K562 (cell line): ENCODE results near the gene OPCML. TPM values are rescaled to one million over a fixed set of nuclear protein-coding genes. Genes with fewer than 3 reads are reported as not detected.

Experiments used
- ATAC-seq: fragments of 200-7000 bp; cut with Tn5 transposase; 3 replicates; pipeline ENCODE4 v1.9.1; 2020; ENCODE audit warnings: moderate library complexity
- BruUV-seq: library from RNA; stranded (reverse); fragments of 400-500 nt; replicated peaks from 2 replicates; lab custom pipeline; 2021; lab: Mats Ljungman, UMichigan
- CTCF ChIA-PET: fragments of 300-600 bp; formaldehyde crosslinking; extraction: SDS; loops from one replicate; lab custom pipeline; 2021; ENCODE audit warnings: low intra/inter-chr PET ratio; lab: Yijun Ruan, JAX
- POLR2A ChIA-PET: fragments of 300-600, 350-650 bp; sonication (Branson Sonifier 250); formaldehyde crosslinking; extraction: SDS; loops from one replicate; lab custom pipeline; 2021; ENCODE audit warnings: antibody characterized with exemption, inconsistent platforms; lab: Yijun Ruan, JAX
- DNase-seq, 4 experiments: peaks; one replicate each; pipeline versions ENCODE4 v3.0.0 to v3.0.0-alpha.2; 2011 to 2018; ENCODE audit warnings: low spot score in 3 of 4, mixed read lengths in 3 of 4; ENCODE audit errors: extremely low read depth in 1 of 4
- FAIRE-seq: peaks from 2 replicates; lab custom pipeline; 2011; peaks lifted over from hg19 to GRCh38; lab: Jason Lieb, UNC
- H2AFZ ChIP-seq: 2 replicates; pipeline ENCODE4 v1.6.0; 2011; ENCODE audit warnings: low read depth, low read length, control low read depth, inconsistent platforms
- H3K27ac ChIP-seq: fragments of 200-600 bp; 3 replicates; pipeline ENCODE4 v1.8.0; 2011; ENCODE audit warnings: low read depth, mild to moderate bottlenecking, control low read depth, inconsistent platforms, low read length, moderate library complexity, mixed read lengths; ENCODE audit errors: extremely low read depth
- H3K27me3 ChIP-seq, 2 experiments: fragments of 300-600 bp in 1 of 2; 2 replicates in 1 of 2; 3 replicates in 1 of 2; pipeline versions ENCODE4 v1.6.0 to v1.8.0; 2011; ENCODE audit warnings: inconsistent platforms in 2 of 2, low read length in 2 of 2, mild to moderate bottlenecking in 1 of 2, mixed read lengths in 1 of 2, moderate library complexity in 1 of 2; ENCODE audit not compliant: control insufficient read depth in 2 of 2, insufficient read depth in 2 of 2
- H3K36me3 ChIP-seq: fragments of 300-600 bp; 3 replicates; pipeline ENCODE4 v1.8.0; 2011; ENCODE audit warnings: mild to moderate bottlenecking, low read length, inconsistent platforms; ENCODE audit not compliant: control insufficient read depth, insufficient read depth
- H3K4me1 ChIP-seq, 2 experiments: fragments of 200-600 bp in 1 of 2; replicated peaks in 1 of 2; 2 replicates in 1 of 2; 3 replicates in 1 of 2; pipeline versions ENCODE4 v1.5.1 to v1.8.0; 2011; ENCODE audit warnings: inconsistent platforms in 2 of 2, low read length in 2 of 2, mild to moderate bottlenecking in 1 of 2, mixed read lengths in 1 of 2, moderate library complexity in 1 of 2; ENCODE audit not compliant: control insufficient read depth in 2 of 2, insufficient read depth in 2 of 2
- H3K4me2 ChIP-seq: 2 replicates; pipeline ENCODE4 v1.6.1; 2011; ENCODE audit warnings: low read length, control low read depth, inconsistent platforms, mixed read lengths; ENCODE audit not compliant: insufficient read depth
- H3K4me3 ChIP-seq: fragments of 200-600 bp; sonication (generic), shearing (Covaris generic); 2 replicates; pipeline ENCODE4 v1.5.1; 2016; ENCODE audit warnings: control low read depth, inconsistent platforms
- H3K79me2 ChIP-seq: fragments of 200-600 bp; 3 replicates; pipeline ENCODE4 v1.8.0; 2011; ENCODE audit warnings: low read length, inconsistent platforms; ENCODE audit not compliant: control insufficient read depth, insufficient read depth
- H3K9ac ChIP-seq, 2 experiments: 2 replicates each; pipeline versions ENCODE4 v1.6.0 to v1.6.1; 2011; ENCODE audit warnings: low read depth in 2 of 2, low read length in 2 of 2, control low read depth in 1 of 2, inconsistent platforms in 1 of 2, mild to moderate bottlenecking in 1 of 2, mixed read lengths in 1 of 2; ENCODE audit not compliant: insufficient read depth in 1 of 2
- H3K9me1 ChIP-seq: one replicate; pipeline ENCODE4 v1.6.0; 2011; ENCODE audit warnings: inconsistent platforms, mild to moderate bottlenecking, low read length, moderate library complexity; ENCODE audit not compliant: control insufficient read depth, insufficient read depth
- H3K9me3 ChIP-seq: replicated peaks from 2 replicates; pipeline ENCODE4 v1.5.1; 2011; ENCODE audit warnings: low read depth, low read length, inconsistent platforms; ENCODE audit not compliant: control insufficient read depth, insufficient read depth
- H4K20me1 ChIP-seq: replicated peaks from 2 replicates; pipeline ENCODE4 v1.6.1; 2011; ENCODE audit warnings: low read length, inconsistent platforms, mixed read lengths; ENCODE audit not compliant: control insufficient read depth, insufficient read depth
- CBX3 ChIP-seq, 2 experiments: IDR thresholded peaks; 1 replicate in 1 of 2; 2 replicates in 1 of 2; pipeline ENCODE4 v1.6.1; 2012; ENCODE audit warnings: inconsistent platforms in 2 of 2, low read length in 2 of 2, borderline replicate concordance in 1 of 2, control low read depth in 1 of 2
- CTBP1 ChIP-seq: fragments of 450-650 bp; IDR thresholded peaks from 2 replicates; pipeline ENCODE4 v1.6.1; 2016; ENCODE audit warnings: borderline replicate concordance
- EZH2 ChIP-seq: IDR thresholded peaks from 2 replicates; pipeline ENCODE4 v1.6.1; 2012; ENCODE audit warnings: low read depth, mild to moderate bottlenecking, inconsistent platforms, low read length, borderline replicate concordance
- FOXM1 ChIP-seq, 2 experiments: fragments of 450-650 bp in 1 of 2; sonication (generic) in 1 of 2; formaldehyde crosslinking in 1 of 2; IDR thresholded peaks; 2 replicates each; pipeline versions ENCODE4 v1.6.1 to v1.9.0; 2017 to 2022; ENCODE audit warnings: low read depth in 2 of 2, mild to moderate bottlenecking in 2 of 2, missing genetic modification reagents in 1 of 2, moderate library complexity in 1 of 2
- SP1 ChIP-seq: sonication (generic); formaldehyde crosslinking; IDR thresholded peaks from 2 replicates; pipeline ENCODE4 v1.8.1; 2022; ENCODE audit warnings: mild to moderate bottlenecking, missing genetic modification reagents
- ZKSCAN8 ChIP-seq: fragments of 200-800 bp; sonication (Bioruptor generic); IDR thresholded peaks from 2 replicates; pipeline ENCODE4 v1.6.1; 2016; ENCODE audit warnings: missing genetic modification characterization, missing compliant biosample characterization
- ZNF436 ChIP-seq: fragments of 250-450, 450-650 bp; sonication (Bioruptor Pico); formaldehyde crosslinking; IDR thresholded peaks from 2 replicates; pipeline ENCODE4 v1.7.0; 2020; ENCODE audit warnings: mild to moderate bottlenecking
- ZNF583 ChIP-seq: fragments of 250-450 bp; sonication (Bioruptor Pico); IDR thresholded peaks from 2 replicates; pipeline ENCODE4 v1.4.0; 2020
- ZNF764 ChIP-seq: fragments of 250-450 bp; sonication (Bioruptor Pico); IDR thresholded peaks from 2 replicates; pipeline ENCODE4 v1.4.0; 2020; ENCODE audit warnings: low read depth, mild to moderate bottlenecking, moderate library complexity
- WGBS: fragments of 100-300 bp; shearing (Covaris generic); methylation state at CpG from one replicate; pipeline ENCODE4 v1.1.6; 2016; ENCODE audit warnings: low coverage, mixed read lengths; ENCODE audit not compliant: insufficient coverage; ENCODE audit errors: missing lambda C conversion rate; 5-methylcytosine and 5-hydroxymethylcytosine counted together
- in situ Hi-C: fragments of 300-500 bp; cut with MboI; formaldehyde crosslinking; loops from 4 replicates; pipeline ENCODE4 v1.15.0; 2018; ENCODE audit warnings: inconsistent platforms, mixed read lengths
- intact Hi-C: fragments of 100-400 bp; cut with micrococcal nuclease; formaldehyde crosslinking; loops from 2 replicates; pipeline ENCODE4 v1.14.2; 2022
- polyA plus RNA-seq, 8 experiments: library from polyadenylated mRNA; depleted of rRNA in 4 of 8; stranded (reverse) in 5 of 8; unstranded in 3 of 8; fragments of >200 nt; fragmentation: Nextera tagmentation in 2 of 8; fragmentation: Illumina TruSeq in 1 of 8; extraction: Ambion mirVana in 2 of 8; extraction: Trizol in 1 of 8; gene quantifications; 2 replicates each; pipeline versions ENCODE4 v1.2.1 to v1.2.3, GENCODE V29; 2011 to 2014; ENCODE audit warnings: inconsistent platforms in 1 of 8, missing spikeins in 1 of 8
- total RNA-seq, 7 experiments: library from RNA; depleted of rRNA in 6 of 7; stranded (reverse); fragments of >200 nt in 6 of 7; fragmentation: Illumina TruSeq in 2 of 7; extraction: Trizol in 2 of 7; gene quantifications; 2 replicates each; pipeline versions ENCODE4 v1.2.1 to v1.2.3, GENCODE V29; 2011 to 2021; ENCODE audit warnings: low replicate concordance in 1 of 7
- TF ChIP-seq, protein P1 (sequence below): sonication (generic); formaldehyde crosslinking; IDR thresholded peaks from 2 replicates; pipeline ENCODE4 v1.5.0; 2020; ENCODE audit warnings: missing genetic modification reagents
- TF ChIP-seq, protein P2 (sequence below): fragments of 250-450 bp; sonication (Bioruptor Pico); IDR thresholded peaks from 2 replicates; pipeline ENCODE4 v1.4.0; 2020; ENCODE audit warnings: borderline replicate concordance
- TF ChIP-seq, protein P3 (sequence below), 2 experiments: fragments of 450-650 bp; conservative IDR thresholded peaks; 2 replicates each; pipeline ENCODE4 v1.6.1; 2017; ENCODE audit warnings: mild to moderate bottlenecking in 2 of 2, moderate library complexity in 2 of 2
- TF ChIP-seq, protein P4 (sequence below), 2 experiments: IDR thresholded peaks in 1 of 2; conservative IDR thresholded peaks in 1 of 2; 2 replicates each; pipeline ENCODE4 v1.6.1; 2016; ENCODE audit warnings: low read depth in 2 of 2, mild to moderate bottlenecking in 1 of 2, missing compliant biosample characterization in 1 of 2, missing genetic modification characterization in 1 of 2, moderate library complexity in 1 of 2

The OPCML gene
- total and polyA plus RNA-seq, 9 of the 15 experiments (the other 6 are each of a cell fraction or from before 2014, with no cell fraction given): not detected

DNA sequence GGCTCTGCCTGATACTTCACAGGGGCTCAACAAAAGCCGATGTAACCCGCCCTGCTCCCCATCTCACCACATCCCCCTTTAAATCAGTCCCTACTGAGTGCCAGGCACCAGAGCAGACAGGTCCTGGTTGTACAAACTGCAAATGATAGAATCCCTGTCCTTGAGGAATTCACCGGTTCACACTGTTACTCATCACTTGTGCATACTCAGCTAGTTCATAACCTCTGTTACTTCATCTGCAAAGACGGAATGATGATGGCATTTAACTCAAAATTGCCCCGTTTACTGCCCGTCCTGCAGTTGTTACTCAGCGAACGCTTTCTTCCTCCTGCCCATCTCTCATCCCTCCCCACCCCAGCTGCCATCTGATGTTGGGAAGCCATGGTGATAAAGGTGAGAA lies 384.7 kb downstream of the OPCML start (continued):
- TF ChIP-seq CBX3 (IDR thresholded peaks at IDR 0.05; ENCODE audit: borderline replicate concordance in 1 of 2, low read length in 2 of 2) (no peak), ZNF583 (CRISPR knock-in tag) (no peak), ZKSCAN8 (no peak), FOXM1 (IDR thresholded peaks at IDR 0.05; ENCODE audit: low read depth) (no peak), FOXM1 (CRISPR knock-in tag; IDR thresholded peaks at IDR 0.05; ENCODE audit: low read depth) (no peak)
- TF ChIP-seq, protein P1, sequence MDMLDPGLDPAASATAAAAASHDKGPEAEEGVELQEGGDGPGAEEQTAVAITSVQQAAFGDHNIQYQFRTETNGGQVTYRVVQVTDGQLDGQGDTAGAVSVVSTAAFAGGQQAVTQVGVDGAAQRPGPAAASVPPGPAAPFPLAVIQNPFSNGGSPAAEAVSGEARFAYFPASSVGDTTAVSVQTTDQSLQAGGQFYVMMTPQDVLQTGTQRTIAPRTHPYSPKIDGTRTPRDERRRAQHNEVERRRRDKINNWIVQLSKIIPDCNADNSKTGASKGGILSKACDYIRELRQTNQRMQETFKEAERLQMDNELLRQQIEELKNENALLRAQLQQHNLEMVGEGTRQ: no peak

DNA sequence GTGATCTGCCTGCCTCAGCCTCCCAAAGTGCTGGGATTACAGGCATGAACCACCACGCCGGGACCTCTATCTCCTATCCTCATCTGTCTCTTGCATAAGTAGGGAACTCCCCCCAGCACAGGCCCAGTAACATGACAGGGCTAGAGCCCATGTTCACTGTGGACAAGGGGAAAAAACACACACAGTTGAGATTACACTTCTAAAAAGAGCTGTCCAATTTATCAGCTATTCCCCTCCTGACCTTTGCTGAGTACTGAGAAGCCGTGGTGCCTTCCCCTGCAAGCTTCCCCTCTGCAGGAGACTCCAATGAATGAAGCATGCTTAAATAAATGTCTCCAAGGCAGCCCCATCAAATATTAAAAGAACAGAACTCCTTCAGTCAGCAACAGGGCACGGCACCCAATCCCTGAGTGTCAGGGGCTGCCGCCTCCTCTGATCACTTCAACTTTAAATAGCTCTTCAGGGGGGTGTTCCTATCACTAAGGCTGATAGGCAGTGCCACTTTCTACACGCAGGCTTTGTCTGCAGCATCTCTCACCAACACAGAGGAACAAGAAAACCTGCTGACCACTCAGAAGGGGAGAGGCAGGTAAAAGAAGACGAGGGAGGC lies 385.5 kb downstream of the OPCML start:
- DNase-seq (no peak), ATAC-seq (no peak), FAIRE-seq (no peak)
- Histone ChIP-seq H3K4me2 (no peak overlapping the region), H3K36me3 (no peaks in the 10 kb centered on the region), H3K4me3 (no peak overlapping the region), H3K9me3 (no peaks in the 10 kb centered on the region), H2AFZ (no peak overlapping the region), H3K9me1 (no peaks in the 10 kb centered on the region), H3K4me1 (no peaks in the 10 kb centered on the region), H3K9ac (no peak overlapping the region), H4K20me1 (no peaks in the 10 kb centered on the region), H3K79me2 (no peaks in the 10 kb centered on the region), H3K27ac (no peak overlapping the region), H3K27me3 (no peaks in the 10 kb centered on the region)
- 0% methylated on average over 7 of the region's 7 CpGs for WGBS
- POLR2A ChIA-PET: no interaction called here
- CTCF ChIA-PET: no interaction called here
- intact Hi-C loops (no loop called here), in situ Hi-C loops (loop anchor here (25.0 kb wide), 1 partner anchor 690 kb away; the partner anchor contains the start of gene SPATA19)
- no TSS peak for BruUV-seq
- TF ChIP-seq CTBP1: no peak
- no peak for TF ChIP-seq EZH2
- TF ChIP-seq ZNF436 (CRISPR knock-in tag): no peak
- TF ChIP-seq, protein P2, sequence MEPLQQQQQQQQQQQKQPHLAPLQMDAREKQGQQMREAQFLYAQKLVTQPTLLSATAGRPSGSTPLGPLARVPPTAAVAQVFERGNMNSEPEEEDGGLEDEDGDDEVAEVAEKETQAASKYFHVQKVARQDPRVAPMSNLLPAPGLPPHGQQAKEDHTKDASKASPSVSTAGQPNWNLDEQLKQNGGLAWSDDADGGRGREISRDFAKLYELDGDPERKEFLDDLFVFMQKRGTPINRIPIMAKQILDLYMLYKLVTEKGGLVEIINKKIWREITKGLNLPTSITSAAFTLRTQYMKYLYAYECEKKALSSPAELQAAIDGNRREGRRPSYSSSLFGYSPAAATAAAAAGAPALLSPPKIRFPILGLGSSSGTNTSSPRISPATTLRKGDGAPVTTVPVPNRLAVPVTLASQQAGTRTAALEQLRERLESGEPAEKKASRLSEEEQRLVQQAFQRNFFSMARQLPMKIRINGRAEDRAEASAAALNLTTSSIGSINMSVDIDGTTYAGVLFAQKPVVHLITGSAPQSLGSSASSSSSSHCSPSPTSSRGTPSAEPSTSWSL (CRISPR knock-in tag): no peak
- TF ChIP-seq, protein P3, sequence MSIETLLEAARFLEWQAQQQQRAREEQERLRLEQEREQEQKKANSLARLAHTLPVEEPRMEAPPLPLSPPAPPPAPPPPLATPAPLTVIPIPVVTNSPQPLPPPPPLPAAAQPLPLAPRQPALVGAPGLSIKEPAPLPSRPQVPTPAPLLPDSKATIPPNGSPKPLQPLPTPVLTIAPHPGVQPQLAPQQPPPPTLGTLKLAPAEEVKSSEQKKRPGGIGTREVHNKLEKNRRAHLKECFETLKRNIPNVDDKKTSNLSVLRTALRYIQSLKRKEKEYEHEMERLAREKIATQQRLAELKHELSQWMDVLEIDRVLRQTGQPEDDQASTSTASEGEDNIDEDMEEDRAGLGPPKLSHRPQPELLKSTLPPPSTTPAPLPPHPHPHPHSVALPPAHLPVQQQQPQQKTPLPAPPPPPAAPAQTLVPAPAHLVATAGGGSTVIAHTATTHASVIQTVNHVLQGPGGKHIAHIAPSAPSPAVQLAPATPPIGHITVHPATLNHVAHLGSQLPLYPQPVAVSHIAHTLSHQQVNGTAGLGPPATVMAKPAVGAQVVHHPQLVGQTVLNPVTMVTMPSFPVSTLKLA (conservative IDR thresholded peaks at IDR 0.05): no peak
- TF ChIP-seq SP1 (CRISPR knock-in tag): no peak
- no peak for TF ChIP-seq ZNF764 (CRISPR knock-in tag)
- TF ChIP-seq, protein P4, sequence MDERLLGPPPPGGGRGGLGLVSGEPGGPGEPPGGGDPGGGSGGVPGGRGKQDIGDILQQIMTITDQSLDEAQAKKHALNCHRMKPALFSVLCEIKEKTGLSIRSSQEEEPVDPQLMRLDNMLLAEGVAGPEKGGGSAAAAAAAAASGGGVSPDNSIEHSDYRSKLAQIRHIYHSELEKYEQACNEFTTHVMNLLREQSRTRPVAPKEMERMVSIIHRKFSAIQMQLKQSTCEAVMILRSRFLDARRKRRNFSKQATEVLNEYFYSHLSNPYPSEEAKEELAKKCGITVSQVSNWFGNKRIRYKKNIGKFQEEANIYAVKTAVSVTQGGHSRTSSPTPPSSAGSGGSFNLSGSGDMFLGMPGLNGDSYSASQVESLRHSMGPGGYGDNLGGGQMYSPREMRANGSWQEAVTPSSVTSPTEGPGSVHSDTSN (CRISPR knock-in tag; IDR thresholded peaks at IDR 0.05; ENCODE audit: low read depth): no peak
- TF ChIP-seq, protein P4 (tag; conservative IDR thresholded peaks at IDR 0.05; ENCODE audit: low read depth): no peak
